Uterus (tissue), 2 donors: Measurements from ENCODE around the gene KHDC1.
"Not testable (repeated sequence)": the region's sequence is repeated elsewhere in the genome, so short reads cannot be mapped to it uniquely, and the experiment has no call there.

Experiments used
- CTCF ChIP-seq, 4 experiments: fragments of 200-600 bp in 2 of 4; fragments of 450-650 bp in 2 of 4; sonication (generic) in 2 of 4; IDR thresholded peaks; one replicate each; pipeline ENCODE4 v1.5.1; 2016 to 2019; ENCODE audit warnings: antibody characterized with exemption in 4 of 4, mild to moderate bottlenecking in 2 of 4, moderate library complexity in 1 of 4
- POLR2A ChIP-seq, 2 donors: fragments of 450-650 bp; IDR thresholded peaks; one replicate each; pipeline ENCODE4 v1.6.1; 2016; ENCODE audit warnings: antibody characterized with exemption in 2 of 2, mild to moderate bottlenecking in 1 of 2, moderate library complexity in 1 of 2

GRCh38 chr6:73193302-73193701 lies 69.7 kb downstream of the KHDC1 start:
- not testable (repeated sequence) for TF ChIP-seq CTCF, POLR2A (IDR thresholded peaks at IDR 0.05)
